SIG-M5 (cell line): ENCODE data around the gene FKBP8.

ENCODE experiments used
- DNase-seq: peaks from one replicate; lab custom pipeline; 2025; lab: John Stamatoyannopoulos, UW

FKBP8 gene

GRCh38 chr19:18521692-18522123 is 21.7 kb downstream of the FKBP8 start, which contains the start of gene ELL:
TSS of gene ELL (minus strand) at chr19:18522070. CDS start at chr19:18522055, 15 bp downstream.
- DNase-seq: no peak

- DNase-seq: no peak
Observed at GRCh38 chr19:18520848-18521691, 22.3 kb downstream of the FKBP8 start.

- DNase-seq: no peak
Observed at GRCh38 chr19:18519962-18520847, 23.2 kb downstream of the FKBP8 start.

- DNase-seq: no peak
Observed at GRCh38 chr19:18518639-18519038, 24.7 kb downstream of the FKBP8 start.

- no peak for DNase-seq
Observed at GRCh38 chr19:18517606-18518005, 25.8 kb downstream of the FKBP8 start.

- no peak for DNase-seq
Observed at GRCh38 chr19:18515959-18516358, 27.4 kb downstream of the FKBP8 start.

- no peak for DNase-seq
Observed at GRCh38 chr19:18514800-18515682, 28.3 kb downstream of the FKBP8 start.

GRCh38 chr19:18513868-18514267 is 29.5 kb downstream of the FKBP8 start:
- DNase-seq: no peak

GRCh38 chr19:18510216-18510615 is 33.2 kb downstream of the FKBP8 start:
- no peak for DNase-seq

GRCh38 chr19:18508585-18508984 is 34.8 kb downstream of the FKBP8 start:
- DNase-seq: no peak

- no peak for DNase-seq
Observed at GRCh38 chr19:18507727-18508440, 35.5 kb downstream of the FKBP8 start.

GRCh38 chr19:18507021-18507726 is 36.2 kb downstream of the FKBP8 start:
- no peak for DNase-seq

GRCh38 chr19:18506101-18506930 is 37.1 kb downstream of the FKBP8 start:
- no peak for DNase-seq

GRCh38 chr19:18504886-18505610 is 38.3 kb downstream of the FKBP8 start:
- no peak for DNase-seq

- no peak for DNase-seq
Observed at GRCh38 chr19:18503971-18504885, 39.1 kb downstream of the FKBP8 start.

GRCh38 chr19:18503337-18503970 is 39.9 kb downstream of the FKBP8 start:
- no peak for DNase-seq

GRCh38 chr19:18502638-18503294 is 40.6 kb downstream of the FKBP8 start:
- DNase-seq: no peak
